Neural cell (in vitro differentiated cells): ENCODE measurements around the gene SYPL2.

ENCODE experiments used
- EP300 ChIP-seq: fragments of 450-650 bp; conservative IDR thresholded peaks from 2 replicates; pipeline ENCODE4 v1.6.1; 2014; ENCODE audit warnings: antibody characterized with exemption, mild to moderate bottlenecking, moderate library complexity; ENCODE audit not compliant: poor library complexity, severe bottlenecking
- EZH2 ChIP-seq: fragments of 200-600, 300-800 bp; shearing (Covaris generic), sonication (generic); IDR thresholded peaks from 2 replicates; pipeline ENCODE4 v1.6.1; 2014; ENCODE audit warnings: antibody characterized with exemption, low read length, borderline replicate concordance, mild to moderate bottlenecking; ENCODE audit not compliant: insufficient read depth, poor library complexity, severe bottlenecking
- MXI1 ChIP-seq: fragments of 450-650 bp; conservative IDR thresholded peaks from 2 replicates; pipeline ENCODE4 v1.6.1; 2014; ENCODE audit warnings: antibody characterized with exemption, mild to moderate bottlenecking; ENCODE audit not compliant: poor library complexity, severe bottlenecking
- POLR2AphosphoS5 ChIP-seq: IDR thresholded peaks from 2 replicates; pipeline ENCODE4 v1.6.1; 2012
- RAD21 ChIP-seq: fragments of 450-650 bp; conservative IDR thresholded peaks from 2 replicates; pipeline ENCODE4 v1.6.1; 2014; ENCODE audit warnings: antibody characterized with exemption, mild to moderate bottlenecking, moderate library complexity
- SMC3 ChIP-seq: fragments of 450-650 bp; conservative IDR thresholded peaks from 2 replicates; pipeline ENCODE4 v1.6.1; 2014; ENCODE audit warnings: antibody characterized with exemption, mild to moderate bottlenecking, moderate library complexity; ENCODE audit not compliant: poor library complexity
- TAF1 ChIP-seq: IDR thresholded peaks from 2 replicates; pipeline ENCODE4 v1.6.1; 2012; ENCODE audit warnings: low read depth
- TF ChIP-seq, protein P1 (sequence below): fragments of 450-650 bp; IDR thresholded peaks from 2 replicates; pipeline ENCODE4 v1.5.1; 2014; ENCODE audit warnings: antibody characterized with exemption, mild to moderate bottlenecking, moderate library complexity; ENCODE audit not compliant: poor library complexity, severe bottlenecking
- TF ChIP-seq, protein P2 (sequence below): IDR thresholded peaks from 2 replicates; pipeline ENCODE4 v1.6.1; 2012; ENCODE audit warnings: borderline replicate concordance

DNA sequence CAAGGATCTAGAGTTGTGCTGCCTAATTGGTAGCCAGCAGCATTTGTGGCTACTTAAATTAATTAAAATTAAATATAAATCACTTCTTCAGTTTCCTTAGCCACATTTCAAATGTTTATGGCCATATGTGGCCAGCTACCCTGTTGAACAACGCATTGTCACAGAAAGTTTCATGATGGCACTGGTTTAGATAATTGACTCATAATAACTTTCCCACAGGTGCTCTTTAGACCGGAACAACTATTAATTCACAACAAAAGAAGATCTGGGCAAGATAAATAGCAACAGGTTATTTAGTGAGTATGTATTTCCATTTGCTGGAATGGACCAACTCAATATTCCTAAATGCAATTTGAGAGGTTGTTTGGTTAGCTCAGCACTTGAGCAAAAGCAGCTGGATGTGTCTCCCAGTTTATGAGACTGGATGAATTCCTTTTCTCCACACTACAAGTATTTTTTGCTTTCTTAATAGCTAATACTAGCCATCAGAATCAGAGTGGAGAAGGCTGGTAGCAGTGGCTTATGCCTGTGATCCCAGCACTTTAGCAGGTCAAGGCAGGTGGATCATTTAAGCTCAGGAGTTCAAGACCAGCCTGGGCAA is 46.9 kb downstream of the SYPL2 start:
- TF ChIP-seq, protein P1, sequence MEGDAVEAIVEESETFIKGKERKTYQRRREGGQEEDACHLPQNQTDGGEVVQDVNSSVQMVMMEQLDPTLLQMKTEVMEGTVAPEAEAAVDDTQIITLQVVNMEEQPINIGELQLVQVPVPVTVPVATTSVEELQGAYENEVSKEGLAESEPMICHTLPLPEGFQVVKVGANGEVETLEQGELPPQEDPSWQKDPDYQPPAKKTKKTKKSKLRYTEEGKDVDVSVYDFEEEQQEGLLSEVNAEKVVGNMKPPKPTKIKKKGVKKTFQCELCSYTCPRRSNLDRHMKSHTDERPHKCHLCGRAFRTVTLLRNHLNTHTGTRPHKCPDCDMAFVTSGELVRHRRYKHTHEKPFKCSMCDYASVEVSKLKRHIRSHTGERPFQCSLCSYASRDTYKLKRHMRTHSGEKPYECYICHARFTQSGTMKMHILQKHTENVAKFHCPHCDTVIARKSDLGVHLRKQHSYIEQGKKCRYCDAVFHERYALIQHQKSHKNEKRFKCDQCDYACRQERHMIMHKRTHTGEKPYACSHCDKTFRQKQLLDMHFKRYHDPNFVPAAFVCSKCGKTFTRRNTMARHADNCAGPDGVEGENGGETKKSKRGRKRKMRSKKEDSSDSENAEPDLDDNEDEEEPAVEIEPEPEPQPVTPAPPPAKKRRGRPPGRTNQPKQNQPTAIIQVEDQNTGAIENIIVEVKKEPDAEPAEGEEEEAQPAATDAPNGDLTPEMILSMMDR: no peak
- TF ChIP-seq EZH2 (no peak), POLR2AphosphoS5 (no peak), RAD21 (no peak), EP300 (no peak), TAF1 (no peak), MXI1 (no peak), SMC3 (no peak)
- TF ChIP-seq, protein P2, sequence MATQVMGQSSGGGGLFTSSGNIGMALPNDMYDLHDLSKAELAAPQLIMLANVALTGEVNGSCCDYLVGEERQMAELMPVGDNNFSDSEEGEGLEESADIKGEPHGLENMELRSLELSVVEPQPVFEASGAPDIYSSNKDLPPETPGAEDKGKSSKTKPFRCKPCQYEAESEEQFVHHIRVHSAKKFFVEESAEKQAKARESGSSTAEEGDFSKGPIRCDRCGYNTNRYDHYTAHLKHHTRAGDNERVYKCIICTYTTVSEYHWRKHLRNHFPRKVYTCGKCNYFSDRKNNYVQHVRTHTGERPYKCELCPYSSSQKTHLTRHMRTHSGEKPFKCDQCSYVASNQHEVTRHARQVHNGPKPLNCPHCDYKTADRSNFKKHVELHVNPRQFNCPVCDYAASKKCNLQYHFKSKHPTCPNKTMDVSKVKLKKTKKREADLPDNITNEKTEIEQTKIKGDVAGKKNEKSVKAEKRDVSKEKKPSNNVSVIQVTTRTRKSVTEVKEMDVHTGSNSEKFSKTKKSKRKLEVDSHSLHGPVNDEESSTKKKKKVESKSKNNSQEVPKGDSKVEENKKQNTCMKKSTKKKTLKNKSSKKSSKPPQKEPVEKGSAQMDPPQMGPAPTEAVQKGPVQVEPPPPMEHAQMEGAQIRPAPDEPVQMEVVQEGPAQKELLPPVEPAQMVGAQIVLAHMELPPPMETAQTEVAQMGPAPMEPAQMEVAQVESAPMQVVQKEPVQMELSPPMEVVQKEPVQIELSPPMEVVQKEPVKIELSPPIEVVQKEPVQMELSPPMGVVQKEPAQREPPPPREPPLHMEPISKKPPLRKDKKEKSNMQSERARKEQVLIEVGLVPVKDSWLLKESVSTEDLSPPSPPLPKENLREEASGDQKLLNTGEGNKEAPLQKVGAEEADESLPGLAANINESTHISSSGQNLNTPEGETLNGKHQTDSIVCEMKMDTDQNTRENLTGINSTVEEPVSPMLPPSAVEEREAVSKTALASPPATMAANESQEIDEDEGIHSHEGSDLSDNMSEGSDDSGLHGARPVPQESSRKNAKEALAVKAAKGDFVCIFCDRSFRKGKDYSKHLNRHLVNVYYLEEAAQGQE: no peak
